Caki2 (cell line): ENCODE measurements around the gene NOS1AP. TPM values are rescaled to one million over a fixed set of nuclear protein-coding genes. Genes with fewer than 3 reads are reported as not detected.
"Not testable (repeated sequence)": the region's sequence is repeated elsewhere in the genome, so short reads cannot be mapped to it uniquely, and the experiment has no call there.

Experiments
- DNase-seq: peaks from one replicate; pipeline ENCODE4 v3.0.0-alpha.2; 2015; ENCODE audit warnings: low read depth
- in situ Hi-C: cut with HindIII; loops from 2 replicates; pipeline ENCODE4 v1.10.0; 2016; ENCODE audit warnings: low sequenced_read_pairs, low pct_unique_long_range_greater_than_20kb, mixed read lengths
- total RNA-seq: library from RNA; depleted of rRNA; stranded (reverse); fragments of >200 nt; shearing (Covaris generic); gene quantifications from 2 replicates; pipeline ENCODE4 v1.2.3, GENCODE V29; 2014; ENCODE audit warnings: low replicate concordance

NOS1AP gene
- total RNA-seq, 1 experiment from 2014 or later = not detected

- in situ Hi-C loops, DNase-seq: not testable (repeated sequence)
Observed at GRCh38 chr1:162053949-162054348, 15.5 kb upstream of the NOS1AP start.

GRCh38 chr1:162055062-162055461 lies 14.4 kb upstream of the NOS1AP start:
- DNase-seq = peak; percentile 44
- in situ Hi-C loops = no loop called here

- peak; percentile 37 for DNase-seq
Observed at GRCh38 chr1:162056043-162056442, 13.4 kb upstream of the NOS1AP start.

GRCh38 chr1:162056579-162056978 lies 12.9 kb upstream of the NOS1AP start:
- in situ Hi-C loops = no loop called here
- no peak for DNase-seq

More at GRCh38 chr1:162056043-162056442, 13.4 kb upstream of the NOS1AP start:
- in situ Hi-C loops = no loop called here

- in situ Hi-C loops = no loop called here
Observed at GRCh38 chr1:162059721-162060120, 9.8 kb upstream of the NOS1AP start.

GRCh38 chr1:162060314-162060713 lies 9.2 kb upstream of the NOS1AP start:
- in situ Hi-C loops = no loop called here

More at GRCh38 chr1:162059721-162060120, 9.8 kb upstream of the NOS1AP start:
- no peak for DNase-seq

GRCh38 chr1:162062542-162063015 lies 6.9 kb upstream of the NOS1AP start:
- in situ Hi-C loops = no loop called here
- DNase-seq = no peak

More at GRCh38 chr1:162060314-162060713, 9.2 kb upstream of the NOS1AP start:
- no peak for DNase-seq

- no peak for DNase-seq
- in situ Hi-C loops = no loop called here
Observed at GRCh38 chr1:162065016-162065415, 4.5 kb upstream of the NOS1AP start.

- in situ Hi-C loops, DNase-seq: not testable (repeated sequence)
Observed at GRCh38 chr1:162066836-162067235, 2.7 kb upstream of the NOS1AP start.

GRCh38 chr1:162067466-162067865 lies 2.0 kb upstream of the NOS1AP start:
- in situ Hi-C loops = no loop called here
- no peak for DNase-seq

GRCh38 chr1:162068301-162068700 lies 1.2 kb upstream of the NOS1AP start:
- in situ Hi-C loops = no loop called here
- DNase-seq = no peak

- peak; percentile 32 for DNase-seq
- in situ Hi-C loops = no loop called here
Observed at GRCh38 chr1:162070094-162070748, 730 bp downstream of the NOS1AP start.

GRCh38 chr1:162070825-162071224 lies 1.3 kb downstream of the NOS1AP start:
- in situ Hi-C loops = no loop called here
- DNase-seq = no peak

- in situ Hi-C loops = no loop called here
- no peak for DNase-seq
Observed at GRCh38 chr1:162072740-162073139, 3.2 kb downstream of the NOS1AP start.

GRCh38 chr1:162074276-162075005 lies 5.0 kb downstream of the NOS1AP start:
- DNase-seq = peak; percentile 27
- in situ Hi-C loops = no loop called here

- no peak for DNase-seq
- in situ Hi-C loops = no loop called here
Observed at GRCh38 chr1:162075862-162076261, 6.4 kb downstream of the NOS1AP start.

- in situ Hi-C loops = no loop called here
- DNase-seq = no peak
Observed at GRCh38 chr1:162077648-162078299, 8.3 kb downstream of the NOS1AP start.

- in situ Hi-C loops = no loop called here
- DNase-seq = no peak
Observed at GRCh38 chr1:162079030-162079429, 9.5 kb downstream of the NOS1AP start.

- DNase-seq = no peak
- in situ Hi-C loops = no loop called here
Observed at GRCh38 chr1:162080472-162081015, 11.1 kb downstream of the NOS1AP start.
